WTC11 (cell line): ENCODE results near the gene ERF.

ENCODE experiments used
- ZNF317 ChIP-seq: sonication (generic); formaldehyde crosslinking; IDR thresholded peaks from 2 replicates; pipeline ENCODE4 v1.8.1; 2023; ENCODE audit warnings: low read depth, mild to moderate bottlenecking, moderate library complexity, missing genetic modification reagents, borderline replicate concordance
- TF ChIP-seq, protein P1 (sequence below): fragments of 200-600 bp; IDR thresholded peaks from 2 replicates; pipeline ENCODE4 v1.8.0; 2022; ENCODE audit warnings: antibody characterized with exemption

DNA sequence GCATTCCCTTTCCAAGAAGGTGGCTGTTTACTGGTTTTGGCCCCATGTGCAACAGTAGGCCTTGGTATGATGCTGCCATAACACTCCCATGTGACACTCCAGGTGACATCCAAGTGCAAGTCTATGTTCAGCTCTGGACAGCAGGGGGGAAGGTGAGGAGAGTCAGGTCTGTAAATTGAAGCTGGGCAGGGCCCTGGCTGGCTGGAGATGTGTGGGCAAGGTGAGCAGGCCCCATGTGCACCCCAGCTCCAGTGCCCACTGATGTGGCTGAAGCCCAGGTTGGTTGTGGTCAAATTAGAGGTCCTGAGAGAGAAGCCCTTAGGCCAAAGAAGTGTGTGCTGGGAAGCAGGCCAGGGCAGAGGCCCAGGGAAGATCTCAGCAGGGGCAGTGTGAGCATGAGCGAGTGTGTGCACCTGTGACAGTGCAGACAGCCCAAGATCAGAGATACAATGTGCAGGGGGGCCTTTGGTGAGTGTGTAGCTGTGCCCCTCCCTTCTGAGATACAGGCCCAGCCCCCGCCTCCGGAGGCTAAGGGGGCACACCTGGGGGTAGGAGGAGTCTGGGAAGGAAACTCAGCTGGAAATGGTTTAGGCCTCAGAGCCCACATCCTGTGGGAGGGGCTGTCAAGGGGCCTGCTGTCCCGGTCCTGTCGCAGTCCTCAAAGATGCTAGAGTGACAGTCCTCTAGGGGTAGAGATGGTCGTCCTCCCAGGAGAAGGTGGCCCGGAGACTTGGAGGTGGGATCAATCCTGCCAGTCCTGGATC, 56.1 kb downstream of the ERF start:
- no peak for TF ChIP-seq ZNF317 (CRISPR knock-in tag)
- TF ChIP-seq, protein P1, sequence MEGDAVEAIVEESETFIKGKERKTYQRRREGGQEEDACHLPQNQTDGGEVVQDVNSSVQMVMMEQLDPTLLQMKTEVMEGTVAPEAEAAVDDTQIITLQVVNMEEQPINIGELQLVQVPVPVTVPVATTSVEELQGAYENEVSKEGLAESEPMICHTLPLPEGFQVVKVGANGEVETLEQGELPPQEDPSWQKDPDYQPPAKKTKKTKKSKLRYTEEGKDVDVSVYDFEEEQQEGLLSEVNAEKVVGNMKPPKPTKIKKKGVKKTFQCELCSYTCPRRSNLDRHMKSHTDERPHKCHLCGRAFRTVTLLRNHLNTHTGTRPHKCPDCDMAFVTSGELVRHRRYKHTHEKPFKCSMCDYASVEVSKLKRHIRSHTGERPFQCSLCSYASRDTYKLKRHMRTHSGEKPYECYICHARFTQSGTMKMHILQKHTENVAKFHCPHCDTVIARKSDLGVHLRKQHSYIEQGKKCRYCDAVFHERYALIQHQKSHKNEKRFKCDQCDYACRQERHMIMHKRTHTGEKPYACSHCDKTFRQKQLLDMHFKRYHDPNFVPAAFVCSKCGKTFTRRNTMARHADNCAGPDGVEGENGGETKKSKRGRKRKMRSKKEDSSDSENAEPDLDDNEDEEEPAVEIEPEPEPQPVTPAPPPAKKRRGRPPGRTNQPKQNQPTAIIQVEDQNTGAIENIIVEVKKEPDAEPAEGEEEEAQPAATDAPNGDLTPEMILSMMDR, result no peak
